GM19025 (cell line): ENCODE data around the gene ALG5.

Experiments
- ATAC-seq: cut with Tn5 transposase; IDR thresholded peaks from one replicate; pipeline ENCODE4 v1.9.1; 2021; ENCODE audit warnings: mild to moderate bottlenecking, low read depth, moderate library complexity; ENCODE audit not compliant: unreplicated experiment

The ALG5 gene

DNA sequence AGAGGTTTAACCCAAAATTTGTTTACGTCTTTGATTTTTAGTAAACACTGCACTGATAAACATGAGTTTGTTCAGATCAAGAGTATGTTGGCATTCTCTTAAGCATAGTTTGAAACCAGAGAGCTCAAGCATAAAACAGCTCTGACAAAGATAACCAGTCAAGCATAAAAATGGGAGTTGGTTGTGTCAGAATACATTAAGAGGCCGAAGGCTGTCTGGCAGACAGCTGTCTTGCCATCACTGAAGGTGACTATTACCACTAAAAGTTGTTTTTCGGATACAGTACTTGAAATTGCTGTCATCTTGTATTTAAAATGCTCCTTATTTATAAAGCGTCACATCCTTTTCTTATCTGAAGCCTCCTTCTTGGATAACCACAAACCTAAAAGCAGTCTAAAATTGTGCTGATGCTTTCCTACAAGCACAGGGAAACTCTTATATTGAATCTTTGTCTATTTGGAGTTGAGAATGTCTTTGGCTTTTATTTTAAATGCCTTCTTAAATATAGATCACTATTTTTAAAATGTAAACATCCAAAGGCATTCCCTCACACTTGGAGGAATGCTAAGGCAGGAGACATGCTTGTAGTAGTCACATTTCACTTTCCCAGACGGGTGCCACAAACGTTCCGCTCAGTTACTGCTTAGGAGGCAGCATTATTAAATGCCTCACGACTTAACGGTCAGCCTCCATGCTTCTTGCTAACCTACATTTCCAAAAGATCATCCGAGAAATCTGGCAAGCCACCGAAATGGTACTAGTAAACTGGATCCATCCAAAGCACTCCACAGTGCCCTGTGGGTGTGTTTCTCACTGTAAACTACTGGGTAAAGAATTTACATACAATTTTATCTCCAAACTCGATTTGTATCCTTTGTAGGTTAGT, 80.7 kb downstream of the ALG5 start:
- ATAC-seq: no peak

GRCh38 chr13:36917311-36917710, 81.8 kb downstream of the ALG5 start:
- no peak for ATAC-seq

DNA sequence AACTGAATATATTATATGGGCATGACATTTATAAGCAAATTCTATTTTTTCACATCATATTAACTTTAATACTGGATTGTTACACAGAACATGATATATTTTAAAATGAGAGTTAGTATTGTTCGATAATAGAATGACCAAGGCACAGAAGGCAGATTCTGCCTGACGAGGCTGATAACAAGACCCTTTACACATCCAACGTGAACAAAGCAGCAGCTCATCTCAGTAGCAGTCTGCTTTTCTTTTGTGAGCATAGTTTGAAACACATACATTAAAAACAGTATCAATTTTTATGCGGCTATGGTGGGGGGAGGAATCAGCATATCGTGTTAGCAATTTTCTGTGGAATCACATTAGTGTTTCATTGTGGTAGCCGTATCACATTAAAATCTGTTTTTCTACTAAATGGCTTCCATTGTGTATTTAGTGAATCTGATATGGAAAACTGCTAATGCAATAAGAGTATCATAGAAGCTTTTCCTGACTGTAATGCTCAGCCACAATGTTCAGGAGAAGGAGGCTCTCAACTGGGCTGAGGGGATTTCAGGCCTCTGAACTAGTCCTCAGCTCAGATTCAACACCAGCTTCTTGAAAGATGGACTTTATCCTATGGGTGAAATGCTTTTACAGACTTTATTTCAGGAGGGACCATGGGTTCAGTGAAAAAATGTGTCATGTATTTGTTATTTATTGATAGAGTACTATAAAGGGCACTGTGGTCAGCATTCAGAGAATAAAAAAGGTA, 83.1 kb downstream of the ALG5 start:
- no peak for ATAC-seq

GRCh38 chr13:36915106-36915505, 84.0 kb downstream of the ALG5 start:
- ATAC-seq: no peak

- no peak for ATAC-seq
Measured at GRCh38 chr13:36914648-36915047, 84.5 kb downstream of the ALG5 start.

GRCh38 chr13:36913463-36913862, 85.7 kb downstream of the ALG5 start:
- no peak for ATAC-seq

- ATAC-seq: no peak
Measured at GRCh38 chr13:36912973-36913372, 86.2 kb downstream of the ALG5 start.

DNA sequence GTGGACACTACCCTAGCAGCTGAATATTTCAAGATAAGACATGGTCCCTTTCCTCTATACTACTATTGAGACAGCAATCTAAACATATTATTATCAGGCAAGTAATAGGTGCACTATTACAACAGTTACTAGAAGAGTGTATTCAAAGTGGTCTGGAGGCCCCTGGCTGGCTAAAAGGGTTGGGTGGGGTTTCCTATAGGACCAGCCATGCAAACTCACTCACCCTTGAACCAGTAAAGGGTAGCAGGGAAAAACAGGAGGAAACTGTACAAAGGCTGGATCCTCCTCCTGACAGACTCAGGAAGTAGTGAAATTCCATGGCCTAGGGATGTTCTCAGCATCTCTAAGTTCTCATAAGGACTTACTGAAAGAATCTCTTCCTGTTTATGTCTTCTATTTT, 86.8 kb downstream of the ALG5 start:
- no peak for ATAC-seq

DNA sequence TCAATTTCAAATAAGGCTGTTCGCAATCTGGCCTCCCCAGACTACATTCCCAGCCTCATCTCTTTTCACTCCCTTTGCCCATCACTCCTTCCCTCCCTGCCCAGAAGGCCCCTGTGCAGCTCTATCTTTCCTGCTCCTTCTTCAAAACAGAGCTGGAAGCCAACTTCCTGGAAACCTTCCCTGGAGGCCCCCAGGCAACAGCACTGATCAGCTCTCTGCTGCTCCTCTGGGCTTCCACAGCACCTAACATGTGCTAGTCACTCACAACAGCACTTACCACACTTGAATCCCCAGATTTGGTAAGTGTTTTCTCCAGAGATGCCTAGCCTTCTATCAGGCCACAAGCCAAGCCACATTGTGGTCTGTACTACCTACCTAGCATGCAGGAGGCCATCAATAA, 88.6 kb downstream of the ALG5 start:
- ATAC-seq: no peak

GRCh38 chr13:36907821-36908220, 91.3 kb downstream of the ALG5 start:
- no peak for ATAC-seq

DNA sequence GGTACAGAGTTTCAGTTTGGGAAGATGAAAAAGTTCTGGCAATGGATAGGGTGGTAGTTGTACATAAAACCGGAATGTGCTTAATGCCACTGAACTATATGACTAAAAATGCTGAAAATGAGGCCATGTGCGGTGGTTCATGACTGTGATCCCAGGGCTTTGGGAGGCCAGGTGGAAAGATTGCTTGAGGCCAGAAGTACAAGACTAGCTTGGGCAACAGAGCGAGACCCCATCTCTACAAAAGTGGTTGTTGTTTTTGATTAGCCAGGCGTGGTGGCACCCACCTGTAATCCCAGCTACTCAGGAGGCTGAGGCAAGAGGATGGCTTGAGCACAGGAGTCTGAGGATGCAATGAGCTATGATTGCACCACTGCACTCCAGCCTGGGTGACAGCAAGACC, 91.9 kb downstream of the ALG5 start:
- no peak for ATAC-seq

DNA sequence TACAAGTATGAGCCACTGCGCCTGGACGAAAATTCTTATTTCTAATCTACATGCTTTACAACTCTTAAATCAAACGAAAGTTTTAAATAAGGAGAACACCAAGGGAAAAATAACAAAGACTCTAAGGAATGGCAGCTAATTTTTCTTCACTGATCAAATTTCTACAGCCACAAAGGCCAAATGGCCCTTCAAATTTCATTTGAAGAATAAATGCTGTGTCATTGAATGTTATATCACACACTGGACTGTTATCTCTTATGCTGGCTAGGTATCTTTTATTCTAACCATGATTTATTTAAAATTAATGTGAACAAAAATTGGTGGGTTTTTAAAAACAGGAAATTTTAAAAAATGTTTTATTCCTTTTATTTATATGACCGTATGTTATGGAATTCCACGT, 93.2 kb downstream of the ALG5 start:
- no peak for ATAC-seq

- ATAC-seq: no peak
Measured at GRCh38 chr13:36903925-36904595, 95.1 kb downstream of the ALG5 start.
